ENCODE results near the gene TENT4B. TPM values are rescaled to one million over a fixed set of nuclear protein-coding genes. Genes with fewer than 3 reads are reported as not detected.

TENT4B gene
- total RNA-seq, 2 donors from 2014 or later, result 11.5 to 15.1 TPM

- TF ChIP-seq POLR2AphosphoS5 (IDR thresholded peaks at IDR 0.05) (no peak), POLR2A (IDR thresholded peaks at IDR 0.05) (no peak), CTCF (IDR thresholded peaks at IDR 0.05) (no peak)
- whole genome bisulfite sequencing, result 87% methylated on average over 8 of the region's 8 CpGs
- no peaks in the 10 kb centered on the region for H3K36me3 ChIP-seq
- no peaks in the 10 kb centered on the region for H3K27me3 ChIP-seq (replicated peaks; ENCODE audit: insufficient read depth)
- no peak overlapping the region for H3K4me3 ChIP-seq
- H3K4me1 ChIP-seq (replicated peaks), result no peaks in the 10 kb centered on the region
- H3K9me3 ChIP-seq, result no peaks in the 10 kb centered on the region
- no peak overlapping the region for H3K27ac ChIP-seq
- intact Hi-C loops (cut with DNase I), result no loop called here
- DNase-seq (ENCODE audit: low spot score), result no peak
Observed at GRCh38 chr16:50253514-50253910, 100.4 kb downstream of the TENT4B start.

GRCh38 chr16:50254072-50254471 lies 101.0 kb downstream of the TENT4B start:
- Histone ChIP-seq H3K27me3 (replicated peaks; ENCODE audit: insufficient read depth) (no peaks in the 10 kb centered on the region), H3K4me1 (replicated peaks) (no peaks in the 10 kb centered on the region), H3K9me3 (no peaks in the 10 kb centered on the region), H3K4me3 (no peak overlapping the region), H3K27ac (no peak overlapping the region), H3K36me3 (no peaks in the 10 kb centered on the region)
- WGBS, result 71% methylated on average over 7 of the region's 7 CpGs
- no peak for TF ChIP-seq POLR2A (IDR thresholded peaks at IDR 0.05)
- TF ChIP-seq POLR2AphosphoS5 (IDR thresholded peaks at IDR 0.05), result no peak
- TF ChIP-seq CTCF (IDR thresholded peaks at IDR 0.05), result no peak
- no peak for DNase-seq (ENCODE audit: low spot score)
- intact Hi-C loops (cut with DNase I), result no loop called here

DNA sequence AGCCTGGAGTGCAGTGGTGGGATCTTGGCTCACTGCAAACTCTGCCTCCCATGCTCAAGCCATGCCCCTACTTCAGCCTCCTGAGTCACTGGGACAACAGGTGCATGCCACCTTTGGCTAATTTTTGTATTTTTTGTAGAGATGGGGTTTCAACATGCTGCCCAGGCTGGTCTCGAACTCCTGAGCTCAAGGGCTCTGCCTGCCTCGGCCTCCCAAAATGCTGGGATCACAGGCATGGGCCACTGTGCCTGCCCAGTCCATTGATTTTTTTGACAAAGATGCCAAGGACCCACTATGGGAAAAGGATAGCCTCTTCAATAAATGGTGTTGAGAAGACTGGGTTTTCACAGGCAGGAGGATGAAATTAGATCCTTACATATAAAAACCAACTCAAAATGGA lies 102.4 kb downstream of the TENT4B start:
- 88% methylated on average over 2 of the region's 2 CpGs for WGBS

GRCh38 chr16:50256604-50257003 lies 103.5 kb downstream of the TENT4B start:
- no peaks in the 10 kb centered on the region for H3K9me3 ChIP-seq
- DNase-seq (ENCODE audit: low spot score), result no peak
- no peak overlapping the region for H3K4me3 ChIP-seq
- H3K36me3 ChIP-seq, result no peaks in the 10 kb centered on the region
- WGBS, result 96% methylated on average over 1 of the region's 1 CpG
- H3K27ac ChIP-seq, result no peak overlapping the region
- intact Hi-C loops (cut with DNase I), result no loop called here
- no peak for TF ChIP-seq POLR2AphosphoS5 (IDR thresholded peaks at IDR 0.05)
- TF ChIP-seq CTCF (IDR thresholded peaks at IDR 0.05), result no peak
- no peak for TF ChIP-seq POLR2A (IDR thresholded peaks at IDR 0.05)
- peaks cover 3% of the 10 kb centered on the region for H3K4me1 ChIP-seq (replicated peaks)
- H3K27me3 ChIP-seq (replicated peaks; ENCODE audit: insufficient read depth), result no peaks in the 10 kb centered on the region

More for the DNA sequence above, 102.4 kb downstream of the TENT4B start:
- Histone ChIP-seq H3K9me3 (no peaks in the 10 kb centered on the region), H3K27ac (no peak overlapping the region), H3K4me3 (no peak overlapping the region), H3K27me3 (replicated peaks; ENCODE audit: insufficient read depth) (no peaks in the 10 kb centered on the region), H3K36me3 (no peaks in the 10 kb centered on the region), H3K4me1 (replicated peaks) (no peaks in the 10 kb centered on the region)
- TF ChIP-seq CTCF (IDR thresholded peaks at IDR 0.05) (no peak), POLR2A (IDR thresholded peaks at IDR 0.05) (no peak), POLR2AphosphoS5 (IDR thresholded peaks at IDR 0.05) (no peak)
- DNase-seq (ENCODE audit: low spot score), result no peak
- intact Hi-C loops (cut with DNase I), result no loop called here

DNA sequence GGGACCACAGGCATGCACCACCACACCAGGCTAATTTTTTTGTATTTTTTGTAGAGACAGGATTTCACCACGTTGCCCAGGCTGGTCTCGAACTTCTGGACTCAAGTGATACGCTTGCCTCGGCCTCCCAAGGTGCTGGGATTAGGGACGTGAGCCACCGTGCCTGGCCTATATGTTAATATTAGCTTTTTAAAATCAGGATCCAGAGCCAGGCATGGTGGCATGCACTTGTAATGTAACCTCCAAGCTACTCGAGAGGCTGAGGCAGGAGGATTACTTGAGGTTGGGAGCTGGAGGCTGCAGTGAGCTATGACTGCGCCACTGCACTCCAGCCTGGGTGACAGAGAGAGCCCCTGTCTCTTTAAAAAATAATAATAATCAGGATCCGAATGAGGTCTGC lies 104.8 kb downstream of the TENT4B start:
- TF ChIP-seq CTCF (IDR thresholded peaks at IDR 0.05), result no peak
- TF ChIP-seq POLR2AphosphoS5 (IDR thresholded peaks at IDR 0.05), result no peak
- TF ChIP-seq POLR2A (IDR thresholded peaks at IDR 0.05), result no peak
- Histone ChIP-seq H3K36me3 (no peaks in the 10 kb centered on the region), H3K4me1 (replicated peaks) (peaks cover 5% of the 10 kb centered on the region), H3K4me3 (no peak overlapping the region), H3K27me3 (replicated peaks; ENCODE audit: insufficient read depth) (no peaks in the 10 kb centered on the region), H3K9me3 (no peaks in the 10 kb centered on the region), H3K27ac (no peak overlapping the region)
- DNase-seq (ENCODE audit: low spot score), result no peak
- intact Hi-C loops (cut with DNase I), result no loop called here
- 95% methylated on average over 9 of the region's 9 CpGs for WGBS
